GM18505 (cell line): ENCODE results near the gene SZRD1.
"Not testable (repeated sequence)": the region's sequence is repeated elsewhere in the genome, so short reads cannot be mapped to it uniquely, and the experiment has no call there.

Source experiments
- ATAC-seq: cut with Tn5 transposase; IDR thresholded peaks from one replicate; pipeline ENCODE4 v1.9.1; 2021; ENCODE audit not compliant: unreplicated experiment
- POLR2A ChIP-seq: IDR thresholded peaks from 4 replicates; pipeline ENCODE4 v1.6.1; 2011; ENCODE audit warnings: borderline replicate concordance; ENCODE audit not compliant: insufficient read depth, insufficient read length; ENCODE audit errors: extremely low read depth

SZRD1 gene

GRCh38 chr1:16351456-16351993 lies 15.5 kb upstream of the SZRD1 start:
- no peak for ATAC-seq
- no peak for TF ChIP-seq POLR2A

DNA sequence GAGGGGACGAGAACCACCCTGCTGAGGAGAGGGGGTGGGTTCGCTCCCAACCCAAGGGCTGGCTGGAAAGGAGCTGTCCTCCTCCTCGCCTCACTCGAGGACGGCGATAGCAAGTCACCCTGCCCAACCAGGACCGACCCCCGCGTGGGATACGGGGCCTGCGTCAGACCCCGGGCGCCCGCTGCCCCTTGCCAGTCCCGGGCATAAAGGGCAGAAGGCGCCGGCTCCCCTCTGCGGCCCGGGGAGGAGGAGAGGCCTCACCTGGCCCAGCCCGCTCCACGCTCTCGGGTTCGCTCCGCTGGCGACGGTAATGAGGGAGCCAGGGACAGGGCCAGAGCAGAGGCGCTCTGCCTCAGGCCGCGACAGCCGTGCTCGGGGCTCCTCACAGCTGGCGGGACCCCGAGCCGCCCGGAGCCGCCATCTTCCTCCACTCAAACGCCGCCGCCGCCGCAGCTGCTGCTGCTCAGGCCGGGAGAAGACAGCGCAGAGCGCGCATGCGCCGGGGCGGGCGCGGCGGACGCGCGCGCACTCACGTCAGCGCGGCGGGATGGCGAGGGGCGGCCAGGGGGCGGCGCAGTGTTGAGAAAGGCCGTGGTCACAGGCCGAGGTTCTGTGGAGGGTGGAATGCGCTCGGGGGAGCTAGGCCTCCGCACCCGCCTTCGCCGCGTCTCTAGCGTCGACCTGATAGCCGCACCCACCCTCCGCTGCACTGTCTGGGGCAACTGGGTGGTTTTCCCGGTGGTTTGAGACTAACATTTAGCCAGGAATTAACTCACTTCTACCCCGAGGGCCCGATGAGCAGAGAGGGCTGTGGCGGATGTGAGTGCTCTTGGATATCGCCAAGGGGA lies 14.8 kb upstream of the SZRD1 start, which contains the start of gene FBXO42:
TSS of gene FBXO42 (minus strand) at position 487 of the 848 bp plus-strand sequence. CDS start 37,062 bp downstream, outside the sequence.
- TF ChIP-seq POLR2A: peak; percentile 92
- peak; percentile 93 for ATAC-seq

DNA sequence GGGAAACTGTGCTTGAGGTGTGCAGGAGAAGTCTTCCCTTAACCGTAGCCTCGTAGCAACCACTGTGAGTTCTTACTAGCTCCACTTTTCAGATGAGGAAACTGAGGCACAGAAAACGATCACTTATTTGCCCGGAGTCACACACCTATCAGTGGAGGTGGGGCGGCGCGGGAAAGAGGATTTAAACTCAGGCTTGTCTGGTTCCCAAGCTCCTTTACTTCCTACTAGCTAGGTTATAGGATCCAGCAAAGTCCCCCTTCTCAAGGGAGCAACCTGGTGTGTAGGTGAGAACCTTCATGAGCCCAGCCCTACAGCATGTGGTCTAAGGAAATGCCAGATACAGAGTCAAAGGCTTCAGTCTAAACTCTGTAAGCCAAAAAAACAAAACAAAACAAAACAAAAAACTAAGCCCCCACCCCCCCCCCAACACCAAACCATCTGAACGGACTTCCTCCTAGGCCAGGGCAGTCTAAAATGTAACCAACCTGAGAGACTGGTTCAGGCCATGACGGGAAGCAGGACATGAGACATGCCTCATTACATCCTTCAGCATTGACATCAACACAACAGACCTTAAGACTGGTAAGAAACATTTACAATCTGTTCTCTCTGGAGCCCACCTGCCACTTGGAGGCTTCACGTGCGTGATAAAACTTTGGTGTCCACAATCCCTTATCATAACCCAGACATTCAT lies 14.1 kb upstream of the SZRD1 start:
- ATAC-seq: no peak
- no peak for TF ChIP-seq POLR2A

GRCh38 chr1:16354619-16355018 lies 12.4 kb upstream of the SZRD1 start:
- no peak for ATAC-seq
- TF ChIP-seq POLR2A: no peak

DNA sequence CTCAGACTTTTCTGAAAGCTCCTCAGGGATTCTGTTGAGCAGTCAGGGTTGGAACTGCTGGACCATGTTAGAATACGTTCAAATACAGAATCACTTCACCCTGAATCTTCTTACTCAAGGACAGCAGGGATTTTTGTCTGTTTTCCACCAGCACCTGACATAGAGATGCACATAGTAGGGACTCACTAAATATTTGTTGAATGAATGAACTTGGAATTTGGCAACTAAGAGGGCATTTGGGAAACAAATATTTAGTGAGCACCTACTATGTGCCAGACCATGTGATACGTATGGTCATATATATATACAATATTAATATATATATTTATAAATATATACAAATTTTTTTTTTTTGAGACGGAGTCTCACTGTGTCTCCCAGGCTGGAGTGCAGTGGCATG lies 10.2 kb upstream of the SZRD1 start:
- no peak for TF ChIP-seq POLR2A
- ATAC-seq: no peak

DNA sequence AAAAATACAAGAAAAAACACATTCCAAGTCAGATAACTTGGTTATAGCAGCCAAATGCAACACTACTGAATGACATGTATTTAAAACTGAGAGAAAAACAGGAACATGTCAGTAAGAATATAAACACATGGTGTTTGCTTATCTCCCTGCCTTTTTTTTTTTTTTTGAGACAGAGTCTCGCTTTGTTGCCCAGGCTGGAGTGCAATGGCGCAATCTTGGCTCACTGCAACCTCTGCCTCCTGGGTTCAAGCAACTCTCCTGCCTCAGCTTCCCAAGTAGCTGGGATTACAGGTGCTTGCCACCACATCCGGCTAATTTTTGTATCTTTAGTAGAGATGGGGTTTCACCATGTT lies 1.9 kb upstream of the SZRD1 start:
- ATAC-seq: not testable (repeated sequence)

DNA sequence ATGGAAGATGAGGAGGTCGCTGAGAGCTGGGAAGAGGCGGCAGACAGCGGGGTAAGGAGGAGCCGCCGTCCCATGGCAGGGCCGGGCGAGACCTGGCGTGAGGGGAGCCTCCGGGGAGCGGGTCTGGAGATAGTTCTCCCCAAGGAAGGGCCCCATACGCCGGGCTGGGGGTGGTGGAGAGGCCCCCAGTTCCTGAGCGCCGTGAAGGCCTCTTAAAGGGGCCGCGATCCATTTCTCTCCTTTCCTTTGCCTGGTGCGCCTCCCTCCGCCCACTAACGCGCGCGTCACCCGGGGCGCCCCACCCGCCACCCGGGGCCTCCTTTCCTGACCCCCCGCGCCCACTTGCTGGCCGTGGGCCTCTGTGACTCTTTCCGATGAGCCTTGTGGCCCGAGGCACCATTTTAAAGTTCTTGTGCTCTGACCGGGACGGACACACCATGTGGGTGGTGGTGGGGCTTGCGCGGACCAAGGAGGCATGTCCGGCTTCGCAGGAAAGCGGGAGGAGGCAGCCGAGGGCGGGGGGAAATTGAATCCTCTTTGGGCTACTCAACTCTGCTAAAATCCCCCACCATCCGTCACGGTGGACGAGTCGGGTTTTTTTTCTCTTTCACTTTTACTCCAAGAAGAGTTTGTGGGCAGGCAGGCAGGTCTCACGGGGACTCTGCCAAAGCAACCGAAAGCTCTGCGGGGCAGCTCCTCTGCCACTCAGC lies 371 bp downstream of the SZRD1 start:
- ATAC-seq: peak; percentile 56
- peak; percentile 70 for TF ChIP-seq POLR2A

DNA sequence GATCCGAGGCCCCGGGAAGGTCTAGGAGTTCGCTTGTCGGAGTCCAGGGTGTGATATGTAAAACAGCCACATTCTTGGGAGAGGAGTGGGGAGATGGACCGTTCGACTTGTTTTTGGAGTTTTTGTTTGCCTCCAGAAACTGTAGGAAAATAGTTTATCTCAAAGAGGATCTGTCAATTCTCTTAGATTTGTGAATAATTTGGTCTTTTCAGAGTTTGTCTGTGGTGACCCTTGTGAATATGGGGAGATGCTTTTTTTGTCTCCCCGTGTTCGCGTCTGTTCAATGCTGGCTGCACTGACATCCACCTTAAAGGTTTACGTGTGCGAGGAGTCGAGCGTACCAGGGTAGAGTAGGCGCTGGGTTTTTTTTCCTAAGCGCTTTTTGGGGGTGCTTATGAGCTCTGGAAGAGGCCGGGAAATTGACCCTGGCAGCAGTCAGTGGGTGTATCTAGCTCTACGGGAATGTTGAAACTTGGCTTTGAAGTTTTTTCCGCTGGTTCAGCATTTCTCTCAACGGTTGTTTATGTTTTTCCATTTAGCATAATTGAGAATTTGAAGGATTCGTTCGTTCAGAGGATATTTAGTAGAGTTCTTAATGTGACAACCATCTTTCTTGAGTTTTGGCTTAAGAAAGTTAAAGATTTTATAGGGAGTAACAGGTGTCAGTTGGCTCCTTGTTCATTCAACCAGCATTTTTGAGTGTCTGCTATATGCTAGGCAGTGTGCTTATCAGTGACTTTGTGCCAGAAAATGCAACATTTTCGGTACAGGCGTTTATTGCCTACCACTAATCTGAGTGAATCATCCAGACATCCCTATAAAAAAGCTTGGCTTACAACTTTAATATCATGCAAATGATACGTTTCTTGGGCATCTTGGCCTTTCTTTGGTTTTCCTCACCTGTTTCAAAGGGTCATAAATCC lies 1.2 kb downstream of the SZRD1 start:
- no peak for ATAC-seq
- TF ChIP-seq POLR2A: no peak

DNA sequence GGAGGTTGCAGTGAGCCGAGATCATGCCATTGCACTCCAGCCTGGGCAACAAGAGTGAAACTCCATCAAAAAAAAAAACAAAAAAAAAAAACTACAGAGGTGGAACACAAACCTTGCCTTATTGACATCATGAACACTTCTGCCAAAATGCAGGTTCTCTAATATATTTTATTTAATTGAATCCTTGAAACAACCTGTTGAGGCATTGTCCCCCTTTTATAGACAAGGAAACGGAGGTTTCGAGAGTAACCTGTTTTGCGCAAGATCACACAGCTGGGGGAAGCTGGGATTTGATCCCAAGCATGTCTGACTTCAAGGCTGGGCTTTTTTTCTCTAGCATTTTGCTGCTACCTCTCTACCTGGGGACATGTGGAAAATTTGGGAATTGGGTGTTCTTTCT lies 2.8 kb downstream of the SZRD1 start:
- TF ChIP-seq POLR2A: no peak
- ATAC-seq: no peak

DNA sequence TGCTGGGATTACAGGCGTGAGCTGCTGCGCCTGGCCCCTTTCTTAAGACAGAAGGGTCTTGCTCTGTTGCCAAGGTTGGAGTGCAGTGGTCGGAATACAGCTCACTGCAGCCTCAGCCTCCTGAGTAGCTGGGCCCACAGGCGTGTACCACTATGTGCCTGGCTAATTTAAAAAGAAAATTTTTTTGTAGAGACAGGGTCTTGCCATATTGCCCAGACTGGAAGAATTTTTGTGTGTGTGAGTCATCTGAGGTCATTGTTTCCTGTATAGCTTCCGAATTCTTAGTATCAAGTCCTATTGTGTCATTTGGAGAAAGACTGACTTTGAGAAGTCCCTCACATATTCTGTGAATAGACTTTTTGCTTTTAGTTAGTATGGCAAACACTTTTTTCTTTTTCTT lies 4.7 kb downstream of the SZRD1 start:
- ATAC-seq: no peak
- no peak for TF ChIP-seq POLR2A

GRCh38 chr1:16372535-16373285 lies 5.7 kb downstream of the SZRD1 start:
- no peak for ATAC-seq
- no peak for TF ChIP-seq POLR2A

GRCh38 chr1:16374266-16374665 lies 7.2 kb downstream of the SZRD1 start:
- TF ChIP-seq POLR2A: no peak
- no peak for ATAC-seq
